Fibroblast of upper back skin (primary cell): ENCODE measurements around the gene ANKRD11.
A peak's percentile ranks its signal among the peaks of the same experiment; 100 is the strongest.

Experiments
- DNase-seq: peaks from one replicate; pipeline ENCODE4 v3.0.0-alpha.2; 2013

Gene ANKRD11

DNA sequence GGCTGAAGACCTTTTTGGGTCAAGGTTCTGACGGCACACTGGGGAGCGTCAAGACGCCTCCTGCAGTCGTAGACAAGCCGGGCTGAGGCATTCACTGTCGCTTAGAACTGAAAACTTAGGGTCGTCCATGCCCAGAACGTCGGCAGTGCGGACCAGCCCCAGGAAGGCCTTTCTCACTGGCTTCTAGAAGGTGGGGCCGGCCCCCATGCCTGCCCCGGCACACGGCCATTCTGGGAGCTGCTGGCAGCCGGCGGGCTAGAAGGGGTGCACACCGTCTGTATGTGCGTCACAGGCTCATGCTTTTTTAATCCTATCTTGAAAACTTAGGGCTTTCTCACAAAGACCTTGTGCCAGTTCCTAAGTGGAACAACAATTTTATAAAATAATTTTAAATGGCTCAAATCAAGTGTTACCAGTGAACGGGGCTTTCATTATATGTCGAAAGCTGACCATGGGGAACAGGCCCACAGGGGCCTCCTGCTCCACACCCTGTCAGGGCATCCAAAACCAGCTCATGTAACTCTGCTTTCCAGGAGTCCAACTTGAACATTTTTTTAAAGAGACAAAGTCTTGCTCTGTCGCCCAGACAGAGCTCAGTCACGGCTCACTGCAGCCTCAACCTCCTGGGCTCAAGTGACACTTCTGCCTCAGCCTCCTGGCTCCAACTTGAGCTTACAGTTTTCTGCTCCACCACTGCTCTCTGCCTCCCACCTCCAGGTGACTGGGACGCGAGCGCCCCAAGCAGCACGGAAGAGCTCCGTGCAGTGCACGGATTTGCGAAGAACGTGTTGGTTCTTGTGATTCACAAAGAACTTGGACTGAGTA is 111.2 kb downstream of the ANKRD11 start:
- no peak for DNase-seq

DNA sequence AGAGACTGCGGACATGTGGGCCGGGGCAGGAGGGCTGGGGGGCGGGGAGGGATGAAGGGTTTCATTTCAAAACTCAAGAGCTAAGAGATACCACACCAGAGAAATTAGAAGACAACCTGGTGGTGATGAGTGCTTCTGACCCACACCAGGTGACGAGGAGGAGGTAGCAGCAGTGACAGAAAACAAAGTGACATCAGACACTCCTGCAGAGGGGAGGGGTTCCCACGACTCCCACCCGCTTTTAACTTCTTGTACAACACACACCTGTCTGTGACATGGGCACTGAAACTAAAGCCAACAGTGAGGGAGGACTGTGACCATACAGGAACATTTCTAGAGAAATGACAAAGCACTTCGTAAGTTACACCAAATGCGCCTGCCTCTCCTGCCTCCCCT is 112.9 kb downstream of the ANKRD11 start:
- DNase-seq = no peak

DNA sequence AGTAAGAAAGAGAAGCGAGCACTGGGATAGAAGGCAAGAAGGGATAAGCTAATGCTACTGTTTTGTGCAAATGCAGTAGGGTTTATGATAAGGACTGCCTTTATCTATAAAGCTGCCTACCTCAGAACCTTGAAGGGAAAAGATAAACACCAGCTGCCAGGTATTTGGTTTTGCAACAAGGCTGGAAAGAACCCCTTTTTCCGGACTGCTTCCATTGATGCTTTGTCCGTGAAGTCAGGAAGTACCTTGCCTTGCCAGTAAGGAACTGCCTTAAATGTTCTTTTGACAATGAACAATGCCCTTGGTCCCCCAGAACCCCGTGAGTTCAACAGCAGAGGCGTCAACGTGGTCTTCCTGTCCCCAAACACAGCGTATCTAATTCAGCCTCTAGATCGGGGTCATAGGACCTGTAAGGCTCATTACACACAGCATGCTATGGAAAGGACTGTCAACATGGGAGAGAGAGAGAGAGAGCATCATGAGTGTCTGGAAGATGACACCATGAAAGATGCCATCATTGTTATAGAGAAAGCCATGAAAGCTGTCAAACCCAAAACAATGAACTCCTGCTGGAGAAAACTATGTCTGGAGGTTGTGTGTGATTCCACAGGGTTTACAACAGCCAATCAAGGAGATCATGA is 113.4 kb downstream of the ANKRD11 start:
- DNase-seq = no peak

DNA sequence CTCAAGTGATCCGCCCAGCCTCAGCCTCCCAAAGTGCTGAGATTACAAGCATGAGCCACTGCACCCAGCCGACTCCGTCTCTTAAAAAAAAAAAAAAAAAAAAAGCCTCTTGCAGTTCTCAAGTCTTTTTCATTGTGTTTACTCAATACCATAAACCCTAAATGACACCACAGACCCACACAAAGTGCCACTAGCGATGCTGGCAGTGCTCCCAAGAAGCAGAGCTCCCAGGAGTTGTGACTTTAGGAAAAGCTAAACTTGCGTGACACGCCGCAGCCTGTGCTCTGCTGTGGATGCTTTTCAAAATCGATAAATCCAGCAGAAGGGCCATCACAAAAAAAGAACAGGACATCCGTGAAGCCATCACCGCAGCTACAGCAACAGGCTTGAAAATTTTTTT is 114.7 kb downstream of the ANKRD11 start:
- no peak for DNase-seq

DNA sequence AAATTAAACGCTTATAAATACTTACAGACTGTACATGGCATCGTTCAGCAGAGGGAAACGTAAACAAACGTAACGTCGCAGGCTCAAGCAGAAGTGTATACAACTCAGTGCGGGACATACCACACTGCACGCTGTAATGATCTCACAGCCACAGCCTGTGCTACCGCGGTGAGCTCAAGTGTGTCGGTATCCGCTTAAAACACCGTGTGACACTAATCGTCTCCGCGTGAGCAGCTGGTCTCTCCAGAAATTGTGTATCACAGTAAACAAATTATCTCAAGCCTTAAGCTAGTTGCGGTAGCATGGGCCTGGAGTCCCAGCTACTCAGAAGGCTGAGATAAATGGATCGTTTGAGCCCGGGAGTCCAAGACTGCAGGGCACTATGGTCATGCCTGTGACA is 115.3 kb downstream of the ANKRD11 start:
- DNase-seq = no peak

DNA sequence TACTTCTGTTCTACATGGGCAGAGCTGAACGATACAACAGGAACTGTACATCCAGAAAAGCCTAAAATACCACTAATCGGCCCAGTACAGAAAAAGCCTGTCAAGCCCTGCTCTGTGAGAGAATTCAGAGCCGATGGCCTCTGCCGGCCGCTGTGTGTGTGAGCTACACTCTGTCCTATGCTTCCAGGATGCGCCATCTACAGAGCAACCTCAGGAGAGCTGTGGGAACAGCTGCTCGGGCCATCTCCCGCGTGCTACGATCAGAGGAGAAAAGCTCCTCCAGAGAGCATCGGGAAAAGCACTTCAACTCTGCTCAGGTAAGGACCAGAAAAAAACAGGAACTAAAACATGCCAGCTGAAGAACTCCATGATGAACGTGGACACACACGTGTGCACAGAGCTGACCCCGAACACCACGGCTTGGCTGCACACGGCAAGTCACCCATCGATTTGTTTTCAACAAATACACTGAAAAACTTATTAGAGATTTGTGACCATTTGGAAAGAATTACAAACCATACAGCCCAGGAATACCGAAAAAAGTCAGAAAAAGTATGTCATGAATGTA is 115.9 kb downstream of the ANKRD11 start:
- DNase-seq = peak; percentile 43

DNA sequence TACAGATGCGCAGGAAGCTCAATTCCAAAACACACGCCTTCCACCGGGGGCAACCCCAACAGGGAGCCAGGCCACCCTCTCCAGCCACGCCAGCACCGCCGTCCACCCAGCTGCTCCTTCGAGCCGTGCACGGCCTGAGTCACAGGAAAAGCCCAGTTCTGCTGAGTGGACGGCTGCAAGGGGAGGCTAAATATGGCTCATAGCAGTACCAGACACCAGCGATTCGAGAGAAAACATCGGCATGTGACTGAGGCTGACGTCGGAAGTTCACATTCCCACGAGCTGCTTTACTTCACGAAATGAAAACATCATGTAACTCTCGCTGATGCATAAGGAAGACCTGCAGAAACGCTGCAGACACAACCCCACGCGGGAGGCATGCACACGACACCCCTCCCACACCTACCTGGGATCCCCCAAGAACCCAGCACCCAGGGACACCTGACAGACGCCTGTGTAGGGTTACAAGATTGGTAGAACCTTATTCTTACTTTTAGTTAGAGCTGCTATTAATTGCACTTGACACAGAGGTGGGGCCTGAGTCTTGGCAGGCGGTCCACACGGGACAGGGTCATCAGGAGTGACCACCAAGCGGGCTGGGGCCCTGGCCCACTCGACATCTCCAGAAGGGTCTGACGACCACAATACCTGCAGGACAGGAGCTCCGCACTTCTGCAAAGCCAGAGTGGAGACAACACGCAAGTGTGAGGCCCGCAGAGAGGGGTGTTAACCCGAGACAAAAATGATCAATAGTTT is 116.8 kb downstream of the ANKRD11 start:
- peak; percentile 33 for DNase-seq

DNA sequence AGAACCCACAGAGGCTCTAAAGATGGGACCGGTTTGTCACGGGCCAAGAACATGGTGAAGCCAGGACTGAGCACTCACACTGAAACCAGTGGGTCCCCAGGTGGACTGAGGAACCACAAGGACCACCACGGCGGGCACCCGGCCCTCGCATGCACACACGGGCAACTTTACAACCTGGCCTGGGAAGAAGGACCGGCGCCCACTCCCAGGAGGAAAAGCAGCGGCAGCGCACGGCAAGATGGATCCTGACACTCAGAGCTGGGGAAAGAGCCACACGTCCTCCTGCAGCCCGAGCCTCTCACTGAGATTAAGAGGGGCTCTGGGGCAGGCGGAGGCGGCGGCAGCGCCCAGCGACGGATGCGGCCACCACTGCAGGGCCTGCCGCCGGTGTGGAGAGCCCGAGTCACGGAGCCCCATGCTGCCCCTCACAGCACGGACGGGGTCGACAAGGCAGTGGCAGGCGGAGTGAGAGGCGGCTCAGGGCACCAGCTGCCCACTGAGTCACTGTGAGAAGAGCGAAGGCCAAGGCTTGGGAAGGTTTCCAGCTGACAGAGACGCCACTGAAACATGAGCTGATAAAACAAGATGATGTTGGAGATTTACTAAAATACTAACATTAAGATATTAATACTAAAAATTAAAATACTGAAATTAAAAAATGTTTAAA is 118.3 kb downstream of the ANKRD11 start:
- no peak for DNase-seq

DNA sequence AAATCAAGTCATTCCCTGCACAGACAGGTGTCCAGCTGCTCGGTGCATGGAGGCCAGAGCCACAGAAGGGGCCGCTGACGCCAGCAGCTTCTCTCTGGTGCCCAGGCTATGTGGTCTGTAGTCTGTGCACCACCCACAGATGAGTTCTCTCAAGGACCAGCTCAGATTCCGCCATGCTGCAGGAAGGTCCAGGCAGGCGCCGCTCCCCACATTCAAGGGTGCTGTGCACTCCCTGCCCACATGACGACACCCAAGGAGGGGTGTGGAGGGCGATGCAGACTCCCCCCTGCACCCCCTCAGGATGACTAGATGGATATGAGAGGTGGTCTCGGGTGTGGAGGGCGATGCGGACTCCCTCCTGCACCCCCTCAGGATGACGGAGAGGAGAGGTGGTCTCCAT is 119.0 kb downstream of the ANKRD11 start:
- DNase-seq = no peak

DNA sequence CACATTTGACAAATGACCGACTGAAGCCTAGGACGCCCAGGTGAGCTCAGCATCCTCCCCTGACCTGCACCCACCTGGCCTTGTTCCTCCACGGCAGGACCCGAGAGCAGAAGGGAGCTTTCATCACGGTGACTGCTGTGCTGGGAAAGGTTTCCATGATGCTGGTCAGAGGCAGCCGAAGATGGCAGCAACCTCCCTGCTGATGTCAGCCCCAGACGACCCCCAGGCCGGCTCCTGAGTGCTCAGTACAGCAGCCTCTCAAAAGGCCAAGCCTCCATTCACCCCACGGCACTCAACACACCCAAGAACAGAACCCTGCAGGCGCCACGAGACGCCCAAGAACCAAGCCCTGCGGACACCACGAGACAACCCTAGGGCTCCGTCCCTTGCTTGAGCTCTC is 119.8 kb downstream of the ANKRD11 start:
- DNase-seq = no peak

DNA sequence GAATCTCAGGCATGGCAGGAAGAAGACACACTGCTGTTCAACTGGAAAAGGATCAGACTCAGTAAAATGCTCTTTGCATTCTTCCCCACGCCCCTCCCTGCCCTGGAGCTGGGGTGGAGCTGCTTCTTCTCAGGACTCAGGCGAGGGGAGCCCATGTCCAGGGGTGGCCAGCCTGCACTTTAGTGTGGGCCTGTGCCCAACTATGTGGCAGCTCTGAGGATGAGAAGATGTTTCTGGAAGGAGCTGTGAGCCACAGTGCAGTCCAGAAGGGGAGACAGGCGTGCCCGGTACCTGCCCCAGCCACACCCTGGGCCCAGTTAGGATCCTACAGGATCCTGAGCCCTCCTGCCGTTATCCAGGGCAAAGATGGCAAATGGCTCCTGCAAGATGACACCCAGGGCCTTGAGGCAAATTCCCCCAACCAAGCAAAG is 120.3 kb downstream of the ANKRD11 start:
- DNase-seq = peak; percentile 17

DNA sequence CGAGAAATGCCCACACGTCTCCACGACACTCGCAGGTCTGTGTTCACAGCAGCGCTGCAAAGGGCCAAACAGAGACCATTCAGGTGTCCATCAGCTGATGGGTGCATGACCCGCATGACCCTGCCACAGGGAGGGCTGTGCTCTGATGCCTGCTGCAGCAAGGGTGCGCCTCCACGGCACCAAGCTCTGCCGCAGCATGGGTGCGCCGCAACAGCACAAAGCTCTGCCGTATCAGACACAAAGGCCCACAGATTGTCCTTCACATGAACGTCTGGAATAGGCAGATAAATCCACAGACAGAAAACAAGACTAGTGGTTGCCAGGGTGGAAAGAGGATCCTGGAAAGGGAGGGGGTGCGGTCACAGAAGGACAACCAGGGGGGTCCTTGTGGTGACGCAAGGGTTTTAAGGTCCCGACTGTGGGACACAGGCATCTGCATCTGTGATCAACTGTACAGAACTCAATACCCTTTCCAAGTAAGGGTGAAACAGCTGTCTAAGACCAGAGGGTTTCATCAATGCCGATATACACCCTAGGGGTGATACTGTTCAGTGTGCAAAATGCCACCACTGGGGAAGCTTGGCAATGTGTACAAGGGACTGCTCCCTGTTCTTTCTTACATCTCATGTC is 121.0 kb downstream of the ANKRD11 start:
- DNase-seq = no peak

DNA sequence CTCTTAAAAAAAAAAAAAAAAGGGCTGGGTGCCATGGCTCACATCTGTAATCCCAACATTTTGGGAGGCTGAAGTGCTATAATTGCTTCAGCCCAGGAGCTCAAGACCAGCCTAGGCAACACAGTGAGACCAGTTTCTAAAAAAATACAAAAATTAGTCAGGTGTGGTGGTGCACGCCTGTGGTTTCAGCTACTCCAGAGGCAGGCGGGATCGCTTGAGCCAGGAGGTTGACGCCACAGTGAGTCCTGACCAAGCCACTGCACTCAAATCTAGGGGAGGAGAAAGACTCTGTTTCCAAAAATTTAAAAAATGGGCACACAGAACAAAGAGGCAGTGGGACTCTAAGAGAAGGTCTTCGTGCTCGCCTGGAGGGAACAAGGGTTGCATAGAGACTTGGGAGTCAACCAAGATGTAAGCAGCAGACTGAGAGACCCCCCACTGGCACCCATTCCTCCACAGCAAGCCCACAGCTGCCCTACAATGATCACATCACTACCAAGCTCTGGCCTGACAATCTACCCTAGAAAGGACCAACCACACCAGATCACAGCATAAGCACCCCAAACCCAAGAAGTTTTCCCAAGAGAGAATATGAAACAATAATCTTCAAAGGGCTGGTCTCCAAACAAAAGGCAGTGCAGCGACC is 121.6 kb downstream of the ANKRD11 start:
- DNase-seq = no peak

DNA sequence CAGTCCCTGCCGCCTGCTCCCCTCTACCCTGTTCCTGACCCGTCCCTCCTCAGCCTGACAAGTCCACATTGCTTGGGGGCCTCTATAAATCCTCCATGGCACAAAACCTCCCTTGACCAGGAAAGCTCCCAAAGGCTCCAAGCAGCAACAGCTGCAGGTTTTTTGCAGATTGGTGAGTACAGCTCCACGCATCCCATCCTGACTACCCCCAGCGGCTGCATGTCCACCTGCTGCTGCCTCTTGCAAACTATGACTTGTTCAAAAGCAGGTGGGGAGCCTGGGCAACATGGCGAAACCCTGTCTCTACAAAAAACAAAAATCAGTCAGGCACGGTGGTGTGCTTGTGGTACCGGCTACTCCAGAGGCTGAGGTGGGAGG is 122.8 kb downstream of the ANKRD11 start:
- DNase-seq = no peak

DNA sequence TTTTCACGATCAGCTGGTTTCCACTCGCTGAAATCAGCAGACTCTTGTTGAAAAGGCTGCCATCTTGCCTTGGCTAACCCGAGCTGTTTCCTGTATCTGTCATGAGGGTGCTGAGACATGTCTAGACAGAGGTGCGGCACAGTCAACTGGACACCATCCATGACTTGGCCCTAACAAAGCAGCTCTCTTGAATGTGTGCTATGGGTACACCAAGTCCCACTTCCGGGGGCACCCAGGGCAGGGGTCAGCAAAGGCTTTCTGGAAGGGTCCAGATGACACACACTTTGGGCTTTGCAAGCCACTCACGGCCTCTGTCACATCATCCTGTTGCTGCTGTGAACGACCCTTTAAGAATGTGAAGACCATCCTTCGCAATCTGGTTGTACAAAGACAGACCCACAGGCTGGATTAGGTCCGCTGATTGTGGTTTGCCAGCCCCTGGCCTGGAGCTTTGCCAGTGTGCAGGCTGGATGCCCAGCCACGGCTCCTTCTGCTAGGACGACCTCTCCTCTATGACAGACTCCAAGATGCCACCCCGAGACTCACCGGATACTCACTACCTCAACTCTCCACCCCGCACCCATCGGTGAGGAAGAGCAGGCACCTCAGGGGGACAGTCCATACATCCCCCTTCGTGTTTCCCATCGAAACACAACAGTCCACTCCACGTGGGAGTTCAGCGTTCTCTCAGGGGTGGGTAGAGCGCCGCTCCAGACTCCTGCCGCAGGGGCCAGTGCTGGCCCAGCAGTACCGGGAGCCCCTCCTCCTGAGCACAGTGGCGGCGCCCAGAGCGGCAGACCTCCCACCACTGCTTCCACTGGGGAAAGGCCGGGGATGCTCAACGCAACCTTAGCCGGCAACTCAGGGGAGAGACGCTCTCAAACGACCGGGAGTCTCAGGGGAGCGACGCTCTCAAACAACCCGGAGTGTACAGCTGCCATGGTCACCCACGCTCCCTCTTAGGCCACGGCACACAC is 123.5 kb downstream of the ANKRD11 start:
- no peak for DNase-seq

DNA sequence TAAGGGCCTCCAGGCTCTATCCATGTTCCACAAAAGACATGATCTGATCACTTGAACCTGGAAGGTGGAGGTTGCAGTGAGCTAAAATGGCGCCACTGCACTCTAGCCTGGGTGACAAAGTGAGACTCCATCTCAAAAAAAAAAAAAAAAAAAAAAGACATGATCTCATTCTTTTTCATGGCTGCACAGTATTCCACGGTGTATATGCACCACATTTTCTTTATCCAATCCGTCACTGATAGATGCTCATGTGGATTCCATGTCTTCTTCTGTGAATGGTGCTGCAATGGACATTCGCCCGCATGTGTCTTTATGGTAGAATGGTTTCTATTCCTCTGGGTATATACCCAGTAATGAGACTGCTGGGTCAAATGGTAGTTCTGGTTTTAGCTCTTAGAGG is 124.4 kb downstream of the ANKRD11 start:
- no peak for DNase-seq

DNA sequence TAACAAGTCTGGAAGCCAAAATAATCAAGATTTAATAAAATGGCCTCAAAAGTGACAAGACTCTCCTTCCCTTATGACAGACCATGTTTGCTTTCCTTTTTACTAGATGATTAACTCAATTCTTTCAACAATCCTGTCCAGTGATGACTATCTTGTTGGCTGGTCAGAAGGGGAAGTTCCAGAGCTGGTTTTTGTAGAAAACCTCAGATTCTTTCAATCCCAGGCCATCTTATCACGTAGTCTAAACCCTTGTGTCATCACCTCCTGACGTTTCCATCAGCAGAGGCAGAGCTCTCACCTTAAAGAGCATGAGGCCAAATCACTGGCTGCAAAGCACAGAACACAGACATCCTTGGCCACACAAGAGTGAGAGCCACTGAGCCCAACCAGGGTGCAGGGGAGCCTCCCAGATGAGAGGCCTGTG is 125.3 kb downstream of the ANKRD11 start:
- DNase-seq = peak; percentile 66

DNA sequence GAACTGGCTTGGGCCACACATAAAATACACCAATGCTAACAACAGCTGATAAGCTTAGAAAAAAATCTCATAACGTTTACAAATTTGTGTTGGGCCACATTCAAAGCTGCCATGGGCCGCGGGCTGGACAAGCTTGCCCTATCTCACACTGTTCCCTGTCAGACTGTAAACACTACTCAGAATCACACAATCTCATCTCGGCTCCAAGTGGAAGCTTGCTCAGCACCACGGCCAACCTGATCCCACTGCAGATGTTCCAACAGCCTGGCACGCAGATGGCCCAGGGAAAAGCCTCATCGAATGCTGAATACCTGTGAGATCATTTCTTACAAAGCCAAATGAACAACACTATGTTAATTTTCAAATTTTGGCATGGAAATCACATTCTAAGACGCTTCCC is 125.8 kb downstream of the ANKRD11 start:
- no peak for DNase-seq

DNA sequence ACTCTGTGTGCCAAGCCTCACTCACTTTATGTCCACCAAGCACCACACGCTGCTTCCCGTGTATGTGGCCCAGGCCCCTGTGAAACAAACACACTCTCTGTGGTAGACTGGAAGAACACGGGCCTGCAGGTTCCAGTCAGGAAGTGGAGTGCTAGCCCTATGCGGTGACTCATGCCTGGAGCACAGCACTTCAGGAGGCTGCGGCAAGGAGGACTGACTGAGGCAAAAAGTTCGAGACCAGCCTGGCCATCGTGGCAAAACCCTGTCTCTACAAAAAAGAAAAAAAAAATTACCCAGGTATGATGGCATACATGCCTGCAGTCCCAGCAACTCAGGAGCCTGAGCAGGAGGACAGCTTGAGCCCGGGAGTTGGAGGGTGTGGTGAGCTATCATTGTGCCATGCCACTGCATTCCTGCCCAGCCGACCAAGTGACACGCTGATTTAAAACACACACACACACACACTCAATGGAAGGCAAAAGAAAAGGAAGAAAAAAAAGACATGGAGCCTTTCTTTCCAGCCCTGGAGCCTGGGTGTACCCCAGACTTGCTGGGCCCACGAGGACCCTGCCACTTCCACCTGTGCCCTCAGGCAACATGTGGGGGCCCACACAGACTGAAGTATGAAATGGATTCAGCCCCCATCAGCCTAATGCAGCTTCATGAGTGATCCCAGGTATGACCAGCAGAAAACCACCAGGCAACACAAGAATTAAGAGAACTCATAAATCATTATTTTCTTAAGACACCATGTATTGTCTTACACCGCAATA is 126.6 kb downstream of the ANKRD11 start:
- peak; percentile 66 for DNase-seq
